ENCODE data around the gene MREG. TPM values are rescaled to one million over a fixed set of nuclear protein-coding genes. Genes with fewer than 3 reads are reported as not detected.

Gene MREG
- polyA plus RNA-seq, 1 experiment = 2.6 TPM

DNA sequence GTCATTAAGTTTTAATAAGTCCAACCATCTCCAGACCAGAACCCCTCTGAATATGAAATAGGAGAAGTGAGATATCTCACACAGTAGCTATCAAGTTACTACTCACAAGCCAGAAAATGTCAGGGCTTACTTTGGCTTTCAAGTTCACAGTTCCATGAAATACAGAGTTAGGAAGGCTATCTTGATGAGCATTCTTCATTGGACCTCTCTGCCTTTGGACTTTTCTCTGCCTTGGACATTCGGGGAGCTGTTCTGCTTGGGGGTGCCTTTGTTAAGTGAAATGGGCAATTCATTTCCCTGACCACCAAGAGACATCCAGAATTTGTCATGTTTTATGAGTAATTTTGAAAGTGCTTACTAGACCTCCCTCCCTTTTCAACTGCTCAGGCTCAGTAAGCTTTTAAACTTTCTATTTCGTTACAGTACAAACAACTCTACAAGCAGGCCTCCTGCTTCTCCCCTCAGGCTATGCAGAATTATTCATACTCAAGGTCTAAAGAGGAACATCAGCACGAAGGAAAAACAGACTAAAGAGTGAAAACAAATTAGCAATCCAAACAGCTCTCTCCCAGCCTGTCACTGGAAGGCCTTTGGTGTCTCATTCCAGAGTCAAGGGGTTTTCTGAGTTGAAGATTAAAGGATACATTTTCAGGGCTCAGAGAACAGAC lies 95.3 kb downstream of the MREG start:
- Histone ChIP-seq H3K27ac (ENCODE audit: low read depth, low read length) (peak overlapping the region; percentile 40), H3K9me3 (ENCODE audit: control insufficient read depth, insufficient read depth, low read length) (no peaks in the 10 kb centered on the region), H3K27me3 (ENCODE audit: control insufficient read depth, insufficient read depth, low read length) (no peaks in the 10 kb centered on the region), H3K4me3 (ENCODE audit: low read depth, low read length) (no peak overlapping the region)
- TF ChIP-seq, protein P1, sequence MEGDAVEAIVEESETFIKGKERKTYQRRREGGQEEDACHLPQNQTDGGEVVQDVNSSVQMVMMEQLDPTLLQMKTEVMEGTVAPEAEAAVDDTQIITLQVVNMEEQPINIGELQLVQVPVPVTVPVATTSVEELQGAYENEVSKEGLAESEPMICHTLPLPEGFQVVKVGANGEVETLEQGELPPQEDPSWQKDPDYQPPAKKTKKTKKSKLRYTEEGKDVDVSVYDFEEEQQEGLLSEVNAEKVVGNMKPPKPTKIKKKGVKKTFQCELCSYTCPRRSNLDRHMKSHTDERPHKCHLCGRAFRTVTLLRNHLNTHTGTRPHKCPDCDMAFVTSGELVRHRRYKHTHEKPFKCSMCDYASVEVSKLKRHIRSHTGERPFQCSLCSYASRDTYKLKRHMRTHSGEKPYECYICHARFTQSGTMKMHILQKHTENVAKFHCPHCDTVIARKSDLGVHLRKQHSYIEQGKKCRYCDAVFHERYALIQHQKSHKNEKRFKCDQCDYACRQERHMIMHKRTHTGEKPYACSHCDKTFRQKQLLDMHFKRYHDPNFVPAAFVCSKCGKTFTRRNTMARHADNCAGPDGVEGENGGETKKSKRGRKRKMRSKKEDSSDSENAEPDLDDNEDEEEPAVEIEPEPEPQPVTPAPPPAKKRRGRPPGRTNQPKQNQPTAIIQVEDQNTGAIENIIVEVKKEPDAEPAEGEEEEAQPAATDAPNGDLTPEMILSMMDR (IDR thresholded peaks at IDR 0.05; ENCODE audit: low read depth, low read length) = no peak
- no peak for DNase-seq (ENCODE audit: low read depth, low spot score)
- ChIA-PET POLR2A (interaction anchor here (1.5 kb wide), 1 partner anchor 134 kb away, joined by 6 read pairs; no protein-coding TSS in a partner anchor), CTCF (interaction anchor here (0.7 to 2.3 kb wide), 9 partner anchors 13 to 648 kb away, joined by 3 to 7 read pairs (median 3); no protein-coding TSS in a partner anchor)

DNA sequence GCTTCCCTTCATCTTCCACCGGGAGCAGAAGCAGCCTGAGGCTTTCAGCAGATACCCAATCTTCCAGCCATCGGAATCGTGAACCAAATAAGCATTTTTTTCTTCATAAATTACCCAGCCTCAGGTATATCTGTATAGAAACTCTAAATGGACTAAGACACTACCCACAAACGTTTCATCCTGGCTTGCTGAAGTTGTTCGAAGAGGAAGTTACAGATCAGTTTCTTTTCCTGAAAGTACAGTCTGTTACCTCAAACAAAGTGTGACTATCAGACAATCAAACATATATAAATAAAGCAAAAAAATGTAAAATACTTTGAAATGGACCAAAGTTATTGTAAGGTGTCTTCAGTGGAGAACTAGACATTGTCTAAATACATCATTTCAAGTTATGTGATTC lies 97.9 kb downstream of the MREG start:
- Histone ChIP-seq H3K27me3 (ENCODE audit: control insufficient read depth, insufficient read depth, low read length) (no peaks in the 10 kb centered on the region), H3K4me3 (ENCODE audit: low read depth, low read length) (no peak overlapping the region), H3K9me3 (ENCODE audit: control insufficient read depth, insufficient read depth, low read length) (no peaks in the 10 kb centered on the region), H3K27ac (ENCODE audit: low read depth, low read length) (no peak overlapping the region)
- no peak for DNase-seq (ENCODE audit: low read depth, low spot score)
- ChIA-PET POLR2A (no interaction called here), CTCF (interaction anchor here (0.7 kb wide), 1 partner anchor 463 kb away, joined by 4 read pairs; no protein-coding TSS in a partner anchor)
- TF ChIP-seq, protein P1 (IDR thresholded peaks at IDR 0.05; ENCODE audit: low read depth, low read length) = no peak

DNA sequence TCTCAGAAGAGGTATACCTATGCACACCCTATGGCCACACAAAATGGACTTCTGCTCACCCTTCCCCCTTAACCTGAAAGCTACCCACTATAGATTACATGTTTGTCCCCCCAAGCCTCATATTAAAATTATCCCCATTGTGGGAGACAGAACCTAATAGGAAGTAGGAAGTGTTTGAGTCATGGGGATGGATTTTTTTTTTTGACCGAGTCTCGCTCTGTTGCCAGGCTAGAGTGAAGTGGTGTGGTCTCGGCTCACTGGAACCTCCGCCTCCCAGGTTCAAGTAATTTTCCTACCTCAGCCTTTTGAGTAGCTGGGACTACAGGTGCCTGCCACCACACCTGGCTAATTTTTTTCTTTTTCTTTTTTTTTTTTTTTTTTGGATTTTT lies 98.6 kb downstream of the MREG start:
- H3K27ac ChIP-seq (ENCODE audit: low read depth, low read length) = no peak overlapping the region
- no peak for DNase-seq (ENCODE audit: low read depth, low spot score)
- POLR2A ChIA-PET = no interaction called here
- no peak overlapping the region for H3K4me3 ChIP-seq (ENCODE audit: low read depth, low read length)
- CTCF ChIA-PET = interaction anchor here (0.7 kb wide), 1 partner anchor 463 kb away, joined by 4 read pairs; no protein-coding TSS in a partner anchor
- no peaks in the 10 kb centered on the region for H3K9me3 ChIP-seq (ENCODE audit: control insufficient read depth, insufficient read depth, low read length)
- no peaks in the 10 kb centered on the region for H3K27me3 ChIP-seq (ENCODE audit: control insufficient read depth, insufficient read depth, low read length)
- TF ChIP-seq, protein P1 (IDR thresholded peaks at IDR 0.05; ENCODE audit: low read depth, low read length) = no peak

DNA sequence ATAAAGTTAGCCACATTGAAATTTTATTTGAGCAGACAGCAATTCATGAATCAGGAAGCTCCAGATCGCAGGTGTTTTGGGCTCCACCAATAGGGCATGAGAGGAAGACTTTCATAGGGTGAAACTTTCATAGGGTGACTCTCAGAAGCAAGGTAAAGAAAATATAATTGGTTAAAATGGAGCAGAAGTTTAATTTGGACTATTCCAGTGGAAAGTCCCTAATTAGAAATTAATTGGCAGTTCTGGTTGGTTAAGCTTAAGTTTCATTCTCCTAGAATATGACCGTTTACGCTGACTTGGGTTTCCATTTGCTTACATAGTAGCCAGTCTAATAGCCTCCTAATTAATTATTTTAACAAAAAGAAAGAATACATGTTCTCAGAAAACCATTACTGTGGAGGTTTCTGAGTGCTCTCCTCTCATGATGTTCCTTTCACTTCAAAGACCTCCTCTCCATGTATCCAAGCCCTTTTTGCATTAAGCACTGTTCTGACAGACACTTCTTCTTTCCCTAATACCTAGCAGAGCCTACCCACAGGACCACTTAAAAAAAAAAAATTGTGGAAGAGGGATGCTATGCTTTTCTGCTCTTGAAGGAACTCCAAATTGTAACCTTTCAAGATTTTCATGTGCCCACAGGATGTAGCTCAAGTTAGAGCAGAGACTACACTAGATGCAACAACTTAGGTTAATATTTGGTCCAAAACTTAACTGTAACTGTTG lies 99.1 kb downstream of the MREG start:
- Histone ChIP-seq H3K27ac (ENCODE audit: low read depth, low read length) (no peak overlapping the region), H3K27me3 (ENCODE audit: control insufficient read depth, insufficient read depth, low read length) (no peaks in the 10 kb centered on the region), H3K4me3 (ENCODE audit: low read depth, low read length) (no peak overlapping the region), H3K9me3 (ENCODE audit: control insufficient read depth, insufficient read depth, low read length) (no peaks in the 10 kb centered on the region)
- TF ChIP-seq, protein P1 (IDR thresholded peaks at IDR 0.05; ENCODE audit: low read depth, low read length) = no peak
- CTCF ChIA-PET = interaction anchor here (0.6 to 1.1 kb wide), 2 partner anchors 112 to 460 kb away, joined by 3 to 4 read pairs; no protein-coding TSS in a partner anchor
- POLR2A ChIA-PET = interaction anchor here (0.7 kb wide), 1 partner anchor 168 kb away, joined by 10 read pairs; no protein-coding TSS in a partner anchor
- DNase-seq (ENCODE audit: low read depth, low spot score) = no peak

Data from AG04450 (cell line).